Measurements from ENCODE around the gene PIP5K1B. TPM values are rescaled to one million over a fixed set of nuclear protein-coding genes. Genes with fewer than 3 reads are reported as not detected.

The PIP5K1B gene
- total RNA-seq, 1 experiment from 2014 or later: 0.20 TPM

GRCh38 chr9:68927165-68927564, 222.1 kb downstream of the PIP5K1B start:
- CTCF ChIA-PET: no interaction called here
- ATAC-seq (no peak), DNase-seq (ENCODE audit: low read depth, low spot score) (no peak)
- intact Hi-C loops (cut with micrococcal nuclease): no loop called here
- H3K36me3 ChIP-seq (ENCODE audit: control insufficient read depth in 1 of 2, insufficient read depth in 2 of 2, low read length in 2 of 2): no peaks in the 10 kb centered on the region
- no peak overlapping the region for H3K4me3 ChIP-seq (replicated peaks in 1 of 2; ENCODE audit: low read depth in 1 of 2, low read length in 2 of 2)
- TF ChIP-seq EZH2phosphoT487 (IDR thresholded peaks at IDR 0.05; ENCODE audit: borderline replicate concordance) (no peak), RAD21 (IDR thresholded peaks at IDR 0.05; ENCODE audit: low read depth) (no peak), SP1 (IDR thresholded peaks at IDR 0.05; ENCODE audit: low read depth) (no peak), MAX (IDR thresholded peaks at IDR 0.05) (no peak), CEBPB (IDR thresholded peaks at IDR 0.05; ENCODE audit: low read depth) (no peak), FOSL1 (IDR thresholded peaks at IDR 0.05; ENCODE audit: low read depth) (no peak), CTCF (IDR thresholded peaks at IDR 0.05 in 2 of 3, conservative IDR thresholded peaks at IDR 0.05 in 1 of 3; ENCODE audit: borderline replicate concordance in 1 of 3, insufficient read depth in 1 of 3, low read depth in 2 of 3, low read length in 2 of 3) (no peak), EZH2 (IDR thresholded peaks at IDR 0.05) (no peak), ELF1 (IDR thresholded peaks at IDR 0.05; ENCODE audit: borderline replicate concordance, low read depth) (no peak), EGR1 (IDR thresholded peaks at IDR 0.05; ENCODE audit: low read depth) (no peak), JUND (IDR thresholded peaks at IDR 0.05) (no peak), SRF (IDR thresholded peaks at IDR 0.05; ENCODE audit: low read depth) (no peak), POLR2A (IDR thresholded peaks at IDR 0.05; ENCODE audit: borderline replicate concordance, extremely low read depth, insufficient read depth, insufficient read length) (no peak)
- no peaks in the 10 kb centered on the region for H3K79me2 ChIP-seq (ENCODE audit: insufficient read depth, low read length)
- no peak overlapping the region for H3K27ac ChIP-seq (ENCODE audit: low read depth, low read length)
- H3K9me3 ChIP-seq (ENCODE audit: control insufficient read depth in 1 of 2, insufficient read depth in 1 of 2, low read depth in 1 of 2, low read length in 2 of 2): no peaks in the 10 kb centered on the region
- POLR2A ChIA-PET: no interaction called here
- no peak overlapping the region for H3K9ac ChIP-seq (ENCODE audit: low read length)
- RAD21 ChIA-PET (ENCODE audit: low non-redundant PET in 1 of 2, low total read pairs in 2 of 2, uncharacterized antibody in 2 of 2, unreplicated experiment in 2 of 2): no interaction called here
- no peak overlapping the region for H2AFZ ChIP-seq (ENCODE audit: low read depth, low read length, poor library complexity, severe bottlenecking)
- no peaks in the 10 kb centered on the region for H3K4me1 ChIP-seq (ENCODE audit: control insufficient read depth in 1 of 2, insufficient read depth in 2 of 2, low read length in 2 of 2)
- no TSS peak for BruUV-seq (replicated peaks)
- H3K9me2 ChIP-seq (ENCODE audit: insufficient read depth): no peaks in the 10 kb centered on the region
- no peak overlapping the region for H3K4me2 ChIP-seq (ENCODE audit: low read length)
- peaks cover 24% of the 10 kb centered on the region for H3K27me3 ChIP-seq (ENCODE audit: insufficient read depth, low read length)
- no peaks in the 10 kb centered on the region for H4K20me1 ChIP-seq (ENCODE audit: insufficient read depth)

Data from HCT116 (cell line).